Hepatocyte (in vitro differentiated cells): ENCODE data around the gene SIX4. TPM values are rescaled to one million over a fixed set of nuclear protein-coding genes. Genes with fewer than 3 reads are reported as not detected.

Source experiments
- DNase-seq: peaks from one replicate; pipeline ENCODE4 v3.0.0-alpha.2; 2016; ENCODE audit warnings: low spot score
- H2AFZ ChIP-seq: fragments of 200-600 bp; sonication (generic); 2 replicates; pipeline ENCODE4 v1.6.0; 2016; ENCODE audit warnings: antibody characterized with exemption, mild to moderate bottlenecking
- H3K27ac ChIP-seq: fragments of 200-600 bp; sonication (generic); 2 replicates; pipeline ENCODE4 v1.5.1; 2016; ENCODE audit warnings: mild to moderate bottlenecking
- H3K27me3 ChIP-seq: fragments of 200-600 bp; sonication (generic); 2 replicates; pipeline ENCODE4 v1.6.1; 2016
- H3K36me3 ChIP-seq: fragments of 200-600 bp; sonication (generic); replicated peaks from 2 replicates; pipeline ENCODE4 v1.5.1; 2016; ENCODE audit warnings: low read depth; ENCODE audit not compliant: insufficient read depth
- H3K4me1 ChIP-seq: fragments of 200-600 bp; sonication (generic); 2 replicates; pipeline ENCODE4 v1.5.1; 2016; ENCODE audit warnings: mild to moderate bottlenecking, moderate library complexity; ENCODE audit not compliant: insufficient read depth
- H3K4me2 ChIP-seq: fragments of 200-600 bp; sonication (generic); 2 replicates; pipeline ENCODE4 v1.6.0; 2016
- H3K4me3 ChIP-seq: fragments of 200-600 bp; sonication (generic); 2 replicates; pipeline ENCODE4 v1.5.1; 2016; ENCODE audit warnings: mild to moderate bottlenecking
- H3K79me2 ChIP-seq: fragments of 200-600 bp; sonication (generic); 2 replicates; pipeline ENCODE4 v1.6.0; 2017; ENCODE audit warnings: mild to moderate bottlenecking
- H3K9me2 ChIP-seq: fragments of 200-600 bp; sonication (generic); replicated peaks from 2 replicates; pipeline ENCODE4 v1.6.0; 2017; ENCODE audit warnings: mild to moderate bottlenecking; ENCODE audit not compliant: insufficient read depth
- H3K9me3 ChIP-seq: fragments of 200-600 bp; sonication (generic); 2 replicates; pipeline ENCODE4 v1.5.1; 2016; ENCODE audit warnings: low read depth, mild to moderate bottlenecking
- H4K20me1 ChIP-seq: fragments of 200-600 bp; sonication (generic); 2 replicates; pipeline ENCODE4 v1.6.0; 2016; ENCODE audit warnings: mild to moderate bottlenecking; ENCODE audit not compliant: insufficient read depth, poor library complexity, severe bottlenecking
- CTCF ChIP-seq: fragments of 200-600 bp; sonication (generic); IDR thresholded peaks from 2 replicates; pipeline ENCODE4 v1.5.1; 2016; ENCODE audit warnings: antibody characterized with exemption, mild to moderate bottlenecking; ENCODE audit not compliant: poor library complexity
- EZH2 ChIP-seq: fragments of 200-600 bp; sonication (generic); IDR thresholded peaks from 2 replicates; pipeline ENCODE4 v1.6.1; 2016; ENCODE audit warnings: antibody characterized with exemption, mild to moderate bottlenecking, borderline replicate concordance
- EZH2phosphoT487 ChIP-seq: fragments of 200-600 bp; sonication (generic); IDR thresholded peaks from one replicate; pipeline ENCODE4 v1.6.1; 2018; ENCODE audit warnings: antibody characterized with exemption, mild to moderate bottlenecking, low read depth, moderate library complexity; ENCODE audit not compliant: unreplicated experiment, severe bottlenecking
- WGBS: methylation state at CpG from one replicate; pipeline ENCODE4 v1.1.6; 2016; ENCODE audit warnings: low lambda C conversion rate; ENCODE audit errors: missing lambda C conversion rate; 5-methylcytosine and 5-hydroxymethylcytosine counted together
- polyA plus RNA-seq: library from polyadenylated mRNA; unstranded; fragments of >200 nt; fragmentation: Nextera tagmentation; extraction: Ambion mirVana; gene quantifications from 2 replicates; pipeline ENCODE4 v1.2.1, GENCODE V29; 2016
- total RNA-seq: library from RNA; depleted of rRNA; stranded (reverse); fragments of >200 nt; gene quantifications from 2 replicates; pipeline ENCODE4 v1.2.3, GENCODE V29; 2014

The SIX4 gene
- total and polyA plus RNA-seq, 2 experiments from 2014 or later: 1.1 to 7.0 TPM

DNA sequence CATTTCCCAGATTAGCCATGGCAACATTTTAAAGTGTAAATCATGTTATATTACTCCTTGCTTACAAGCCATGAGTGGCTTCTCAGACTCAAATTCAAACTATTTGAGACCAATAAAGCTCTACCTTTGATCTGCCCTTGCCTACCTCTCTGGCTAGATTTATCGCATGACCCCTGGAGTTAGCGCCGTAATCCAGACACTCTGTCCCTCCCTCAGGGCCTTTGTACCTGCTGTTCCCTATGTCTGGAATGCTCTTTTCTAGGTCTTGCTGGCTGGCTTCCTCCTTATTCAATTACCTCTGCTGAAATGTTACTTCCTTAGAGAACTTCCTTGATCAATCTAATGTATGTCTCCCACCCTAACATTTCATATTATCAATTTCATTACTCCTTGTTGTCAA is 16.3 kb downstream of the SIX4 start:
- no peak overlapping the region for H3K4me3 ChIP-seq
- H3K9me2 ChIP-seq: no peaks in the 10 kb centered on the region
- 94% methylated on average over 3 of the region's 3 CpGs for whole genome bisulfite sequencing
- H3K36me3 ChIP-seq: no peaks in the 10 kb centered on the region
- no peaks in the 10 kb centered on the region for H3K4me1 ChIP-seq
- H4K20me1 ChIP-seq: no peaks in the 10 kb centered on the region
- no peaks in the 10 kb centered on the region for H3K27me3 ChIP-seq
- no peak for DNase-seq
- no peak overlapping the region for H3K27ac ChIP-seq
- H3K79me2 ChIP-seq: no peaks in the 10 kb centered on the region
- no peak overlapping the region for H2AFZ ChIP-seq
- H3K9me3 ChIP-seq: no peaks in the 10 kb centered on the region
- TF ChIP-seq EZH2phosphoT487 (no peak), CTCF (no peak), EZH2 (no peak)
- H3K4me2 ChIP-seq: no peak overlapping the region

DNA sequence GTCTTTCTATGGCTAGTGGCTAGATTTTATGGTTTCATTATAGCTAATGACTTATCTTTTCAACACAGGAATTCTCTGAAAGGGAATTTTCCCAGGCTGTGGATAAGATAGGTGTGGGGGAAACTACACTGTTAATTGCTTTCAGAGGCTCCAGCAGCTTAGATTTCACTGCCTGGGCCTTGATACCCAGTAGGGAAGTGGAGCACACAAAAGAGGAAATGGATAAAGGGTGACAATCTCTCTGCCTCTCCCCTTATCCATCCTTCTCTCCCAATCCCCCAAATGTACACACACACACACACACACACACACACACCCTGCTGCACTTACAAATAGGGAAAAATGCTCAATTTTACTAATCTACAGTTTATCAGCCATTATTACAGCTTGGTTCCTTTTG is 19.1 kb downstream of the SIX4 start:
- H3K4me3 ChIP-seq: no peak overlapping the region
- no peak overlapping the region for H3K4me2 ChIP-seq
- no peak overlapping the region for H2AFZ ChIP-seq
- H3K27me3 ChIP-seq: no peaks in the 10 kb centered on the region
- H3K79me2 ChIP-seq: no peaks in the 10 kb centered on the region
- H3K9me3 ChIP-seq: no peaks in the 10 kb centered on the region
- no peaks in the 10 kb centered on the region for H3K36me3 ChIP-seq
- H4K20me1 ChIP-seq: no peaks in the 10 kb centered on the region
- DNase-seq: no peak
- no peak for TF ChIP-seq EZH2phosphoT487
- H3K9me2 ChIP-seq: no peaks in the 10 kb centered on the region
- H3K4me1 ChIP-seq: no peaks in the 10 kb centered on the region
- no peak overlapping the region for H3K27ac ChIP-seq

DNA sequence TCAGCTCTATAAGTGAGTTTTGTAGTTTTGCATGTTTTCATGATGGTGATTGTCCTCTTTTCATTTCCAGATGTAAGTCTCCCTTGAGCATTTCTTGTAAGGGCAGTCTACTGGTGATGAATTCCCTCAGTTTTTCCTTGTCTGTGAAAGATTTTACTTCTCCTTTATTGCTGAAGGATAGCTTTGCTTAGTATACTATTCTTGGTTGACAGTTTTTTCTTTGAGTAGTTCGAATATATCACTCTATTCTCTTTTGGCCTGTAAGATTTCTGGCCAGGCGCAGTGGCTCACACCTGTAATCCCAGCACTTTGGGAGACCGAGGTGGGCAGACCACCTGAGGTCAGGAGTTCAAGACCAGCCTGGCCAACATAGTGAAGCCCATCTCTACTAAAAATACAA is 23.6 kb downstream of the SIX4 start:
- H3K27ac ChIP-seq: no peak overlapping the region
- TF ChIP-seq EZH2 (no peak), EZH2phosphoT487 (no peak), CTCF (no peak)
- H3K4me3 ChIP-seq: no peak overlapping the region
- H3K27me3 ChIP-seq: no peaks in the 10 kb centered on the region
- H4K20me1 ChIP-seq: no peaks in the 10 kb centered on the region
- no peak for DNase-seq
- WGBS: 95% methylated on average over 3 of the region's 3 CpGs
- H2AFZ ChIP-seq: no peak overlapping the region
- no peaks in the 10 kb centered on the region for H3K9me3 ChIP-seq
- H3K4me1 ChIP-seq: no peaks in the 10 kb centered on the region
- no peaks in the 10 kb centered on the region for H3K79me2 ChIP-seq
- no peaks in the 10 kb centered on the region for H3K9me2 ChIP-seq
- H3K4me2 ChIP-seq: no peak overlapping the region
- H3K36me3 ChIP-seq: no peaks in the 10 kb centered on the region

GRCh38 chr14:60695327-60695726 is 28.8 kb downstream of the SIX4 start:
- no peak overlapping the region for H3K4me3 ChIP-seq
- no peaks in the 10 kb centered on the region for H3K27me3 ChIP-seq
- H3K79me2 ChIP-seq: no peaks in the 10 kb centered on the region
- no peak overlapping the region for H3K4me2 ChIP-seq
- no peaks in the 10 kb centered on the region for H4K20me1 ChIP-seq
- H3K36me3 ChIP-seq: no peaks in the 10 kb centered on the region
- H2AFZ ChIP-seq: no peak overlapping the region
- DNase-seq: no peak
- no peaks in the 10 kb centered on the region for H3K9me3 ChIP-seq
- TF ChIP-seq EZH2 (no peak), EZH2phosphoT487 (no peak), CTCF (no peak)
- H3K27ac ChIP-seq: no peak overlapping the region
- no peaks in the 10 kb centered on the region for H3K9me2 ChIP-seq
- no peaks in the 10 kb centered on the region for H3K4me1 ChIP-seq
- WGBS: 87% methylated on average over 4 of the region's 4 CpGs
